CD4-positive, alpha-beta T cell treated with Interleukin-6 for 4 hours (primary cell): ENCODE measurements around the gene NCBP2.

Experiments
- DNase-seq: peaks from one replicate; pipeline ENCODE4 v3.0.0-alpha.2; 2020; ENCODE audit warnings: mixed read lengths

NCBP2 gene

GRCh38 chr3:196936288-196936687 lies 6.0 kb downstream of the NCBP2 start:
- no peak for DNase-seq

GRCh38 chr3:196932600-196932999 lies 9.7 kb downstream of the NCBP2 start:
- DNase-seq: no peak

GRCh38 chr3:196931828-196932587 lies 10.3 kb downstream of the NCBP2 start:
- DNase-seq: no peak

GRCh38 chr3:196931157-196931556 lies 11.2 kb downstream of the NCBP2 start:
- DNase-seq: no peak

- DNase-seq: no peak
Measured at GRCh38 chr3:196927571-196928453, 14.5 kb downstream of the NCBP2 start.

GRCh38 chr3:196920733-196921132 lies 21.6 kb downstream of the NCBP2 start:
- DNase-seq: no peak

- DNase-seq: no peak
Measured at GRCh38 chr3:196918968-196919367, 23.4 kb downstream of the NCBP2 start.

GRCh38 chr3:196916995-196917394 lies 25.3 kb downstream of the NCBP2 start:
- no peak for DNase-seq

- no peak for DNase-seq
Measured at GRCh38 chr3:196916221-196916620, 26.1 kb downstream of the NCBP2 start.

GRCh38 chr3:196915375-196915774 lies 27.0 kb downstream of the NCBP2 start:
- DNase-seq: no peak

GRCh38 chr3:196914866-196915265 lies 27.5 kb downstream of the NCBP2 start:
- DNase-seq: no peak

- no peak for DNase-seq
Measured at GRCh38 chr3:196903740-196904139, 38.6 kb downstream of the NCBP2 start.

- DNase-seq: no peak
Measured at GRCh38 chr3:196902296-196902695, 40.0 kb downstream of the NCBP2 start.

- no peak for DNase-seq
Measured at GRCh38 chr3:196901768-196902167, 40.6 kb downstream of the NCBP2 start.

GRCh38 chr3:196896229-196896628 lies 46.1 kb downstream of the NCBP2 start:
- no peak for DNase-seq

- DNase-seq: no peak
Measured at GRCh38 chr3:196894557-196895295, 47.6 kb downstream of the NCBP2 start.

GRCh38 chr3:196889844-196890708 lies 52.3 kb downstream of the NCBP2 start:
- no peak for DNase-seq

- DNase-seq: no peak
Measured at GRCh38 chr3:196886144-196886543, 56.2 kb downstream of the NCBP2 start.
